Transverse colon (tissue), 4 donors: ENCODE measurements around the gene RGPD4.

Source experiments
- CTCF ChIP-seq, 5 experiments: fragments of 200-600 bp in 3 of 5; fragments of 450-650 bp in 2 of 5; sonication (generic) in 3 of 5; IDR thresholded peaks; 1 replicate in 2 of 5; 2 replicates in 3 of 5; pipeline ENCODE4 v1.5.1; 2016 to 2017; ENCODE audit warnings: antibody characterized with exemption in 5 of 5, inconsistent platforms in 3 of 5, mild to moderate bottlenecking in 2 of 5, moderate library complexity in 1 of 5
- POLR2A ChIP-seq: fragments of 450-650 bp; IDR thresholded peaks from one replicate; pipeline ENCODE4 v1.6.1; 2016; ENCODE audit warnings: antibody characterized with exemption, mild to moderate bottlenecking, moderate library complexity
- POLR2AphosphoS5 ChIP-seq, 3 donors: sonication (generic); formaldehyde crosslinking; IDR thresholded peaks; one replicate each; pipeline ENCODE4 v1.6.1; 2016; ENCODE audit warnings: antibody characterized with exemption in 3 of 3

GRCh38 chr2:107801498-107801897 is 25.2 kb upstream of the RGPD4 start:
- TF ChIP-seq POLR2AphosphoS5 (IDR thresholded peaks at IDR 0.05) (no peak), POLR2A (no peak), CTCF (IDR thresholded peaks at IDR 0.05) (no peak)
